GM19395 (cell line): ENCODE data around the gene DCLRE1C.
"Not testable (repeated sequence)": the region's sequence is repeated elsewhere in the genome, so short reads cannot be mapped to it uniquely, and the experiment has no call there.

ENCODE experiments used
- ATAC-seq: cut with Tn5 transposase; IDR thresholded peaks from one replicate; pipeline ENCODE4 v1.9.1; 2021; ENCODE audit warnings: mild to moderate bottlenecking, moderate library complexity; ENCODE audit not compliant: unreplicated experiment

The DCLRE1C gene

DNA sequence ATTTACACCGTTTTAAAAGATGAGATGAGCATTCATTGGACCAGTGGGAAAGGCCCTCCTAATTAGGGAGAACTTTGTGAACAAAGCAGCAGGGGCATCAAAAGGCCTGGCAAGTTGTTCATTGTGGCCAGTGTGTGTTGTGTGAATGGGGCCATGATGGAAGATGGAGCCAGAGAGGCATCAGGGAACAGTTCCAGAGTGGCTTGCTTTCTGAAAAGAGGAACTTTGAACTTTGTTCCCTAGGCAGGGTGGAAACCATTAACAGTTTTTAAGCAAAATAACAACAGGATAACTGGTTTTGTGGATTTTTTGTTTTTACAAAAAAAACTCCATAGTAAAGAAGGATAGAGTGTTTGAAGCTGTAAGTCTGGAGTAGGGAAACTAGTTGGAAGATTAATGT lies 62.7 kb downstream of the DCLRE1C start:
- no peak for ATAC-seq

DNA sequence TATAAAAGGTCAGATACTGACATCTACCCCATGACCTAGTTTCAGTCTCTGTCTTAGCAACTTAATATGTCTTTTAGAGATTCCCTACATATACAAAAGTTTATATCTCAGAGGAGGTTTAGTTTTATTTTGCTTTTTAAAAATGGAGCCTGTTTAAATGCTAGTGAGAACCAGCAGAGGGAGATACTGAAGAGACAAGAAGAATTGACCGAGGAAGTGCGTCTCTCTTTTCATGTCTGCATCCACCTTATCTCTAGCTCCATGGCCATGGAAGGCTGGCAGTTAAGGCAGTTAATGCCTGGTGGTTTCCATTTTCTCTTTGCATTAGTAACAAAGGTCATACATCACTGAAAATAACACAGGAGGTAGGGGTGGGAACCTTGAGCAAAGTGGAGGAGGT lies 64.6 kb downstream of the DCLRE1C start:
- ATAC-seq = no peak

DNA sequence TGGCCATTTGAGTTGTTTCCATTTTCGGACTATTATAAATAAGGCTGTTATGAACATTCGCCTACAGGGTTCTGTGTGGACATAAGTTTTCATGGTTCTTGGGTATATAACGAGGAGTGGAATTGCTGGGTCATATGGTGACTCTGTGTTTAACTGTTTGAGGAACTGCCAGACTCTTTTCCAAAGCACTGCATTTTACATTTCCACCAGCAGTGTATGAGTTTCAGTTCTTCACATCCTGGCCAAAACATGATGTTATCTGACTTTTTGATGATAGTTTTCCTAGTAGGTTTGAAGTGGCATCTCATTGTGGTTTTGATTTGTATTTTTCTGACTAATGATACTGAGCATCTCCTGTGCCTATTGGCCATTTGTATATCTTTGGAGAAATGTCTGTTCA lies 69.8 kb downstream of the DCLRE1C start:
- no peak for ATAC-seq

DNA sequence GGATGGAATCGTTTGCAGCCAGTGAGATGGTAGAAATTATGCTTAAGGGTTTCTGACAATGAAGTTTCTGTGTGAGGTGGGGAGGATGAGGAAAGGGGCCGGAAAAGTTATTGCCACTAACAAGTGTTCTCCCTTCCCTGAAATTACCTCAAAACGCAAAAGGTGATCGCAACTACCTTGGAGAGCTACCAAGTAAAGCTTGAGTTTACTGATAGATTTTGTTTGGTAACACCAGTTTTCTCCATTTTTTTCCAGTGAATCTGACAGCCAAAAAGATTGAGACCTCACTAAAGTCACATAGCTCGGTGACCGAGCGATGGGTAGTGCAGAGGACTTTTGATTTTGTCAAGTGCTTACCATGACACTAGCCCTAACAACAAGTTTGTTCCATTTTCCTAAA lies 73.7 kb downstream of the DCLRE1C start:
- no peak for ATAC-seq

DNA sequence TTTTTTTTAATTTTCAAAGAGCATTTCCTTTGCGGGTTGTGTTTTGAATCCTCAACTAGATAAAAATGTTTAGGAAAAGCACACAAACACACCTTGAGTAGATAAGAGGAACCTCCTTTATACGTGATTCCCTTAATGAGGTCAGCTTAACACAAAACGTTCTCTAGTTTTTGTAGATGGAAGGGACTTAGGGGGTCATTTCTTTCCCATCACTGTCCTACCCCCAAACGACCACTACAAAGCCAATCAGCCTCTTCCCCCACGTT lies 74.0 kb downstream of the DCLRE1C start:
- ATAC-seq = no peak

DNA sequence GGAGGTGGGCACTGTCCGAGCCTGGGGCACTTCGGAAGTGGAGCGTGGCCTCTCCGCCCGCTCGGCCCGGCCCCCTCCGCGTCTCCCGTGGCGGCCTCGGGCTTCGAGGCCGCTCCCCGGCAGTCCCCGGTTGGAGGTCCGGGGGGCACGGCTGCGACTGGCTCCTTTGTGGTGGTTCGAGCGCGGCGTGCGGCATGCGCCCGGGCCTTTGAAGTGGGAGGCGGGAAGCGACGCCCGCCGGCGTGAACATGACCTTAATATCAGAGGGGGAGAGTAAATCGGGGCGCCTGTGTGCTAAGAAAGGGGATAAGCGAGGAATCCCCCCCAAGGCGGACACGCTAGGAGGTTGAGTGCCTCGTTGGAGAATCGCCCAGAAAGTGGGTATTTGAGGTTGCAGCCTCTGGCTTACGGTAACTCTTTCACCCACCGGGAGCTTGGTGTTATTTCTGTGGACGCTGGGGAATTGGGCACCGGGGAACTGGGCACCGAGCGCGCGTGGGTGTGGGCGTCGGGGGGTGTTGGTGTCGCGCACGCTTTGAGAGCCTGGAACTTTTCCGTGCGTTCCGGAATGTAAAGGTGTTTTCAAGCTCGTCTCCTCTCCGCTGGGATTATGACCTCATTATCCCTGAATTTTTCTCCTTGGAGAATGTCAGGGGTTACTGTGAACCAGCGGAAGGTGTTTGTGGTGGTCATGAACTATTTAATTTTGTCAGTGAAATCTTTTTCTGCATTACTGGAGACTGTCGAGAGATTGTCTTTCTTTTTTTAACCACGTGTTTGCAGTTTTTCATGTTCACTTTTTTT lies 74.6 kb downstream of the DCLRE1C start:
- peak; percentile 22 for ATAC-seq

DNA sequence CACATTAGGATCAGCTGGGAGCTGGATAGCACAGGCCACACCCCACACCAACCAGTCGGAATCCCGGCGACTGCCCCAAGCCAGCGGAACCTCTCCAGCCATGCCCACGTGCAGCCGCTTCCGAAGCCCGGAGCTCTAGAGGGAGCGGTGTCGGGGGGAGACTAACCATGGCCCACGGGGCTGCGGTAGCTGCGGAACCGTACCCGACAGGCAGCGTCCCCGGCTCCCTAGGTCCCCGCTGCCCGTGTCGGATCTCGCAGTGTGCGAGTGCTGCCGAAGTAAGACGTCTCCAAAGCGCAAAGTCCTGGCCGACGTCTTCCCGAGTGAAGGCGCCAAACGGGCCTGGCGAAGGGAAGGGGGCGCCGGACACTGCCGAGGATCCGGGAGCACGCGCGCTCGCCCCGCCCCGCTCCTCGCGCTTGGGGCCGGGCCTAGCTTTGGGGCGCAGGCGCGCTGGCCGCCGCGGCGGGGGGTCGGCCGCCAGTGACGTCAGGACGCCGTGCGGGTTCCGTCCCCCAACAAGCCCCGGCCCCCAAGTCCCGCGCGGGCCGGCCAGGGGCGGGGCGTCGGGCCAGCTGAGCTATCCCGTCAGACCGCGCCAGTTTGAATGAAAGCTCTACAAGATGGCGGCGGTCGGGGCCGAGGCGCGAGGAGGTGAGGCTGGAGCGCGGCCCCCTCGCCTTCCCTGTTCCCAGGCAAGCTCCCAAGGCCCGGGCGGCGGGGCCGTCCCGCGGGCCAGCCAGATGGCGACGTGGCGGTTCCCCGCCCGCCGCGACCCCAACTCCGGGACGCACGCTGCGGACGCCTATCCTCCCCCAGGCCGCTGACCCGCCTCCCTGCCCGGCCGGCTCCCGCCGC lies 75.4 kb downstream of the DCLRE1C start, which contains the start of gene SUV39H2:
Gene SUV39H2, plus strand, starts transcription at position 601 of the 858 bp plus-strand sequence. Its CDS starts 23 bp downstream, at position 624.
- peak; percentile 88 for ATAC-seq

DNA sequence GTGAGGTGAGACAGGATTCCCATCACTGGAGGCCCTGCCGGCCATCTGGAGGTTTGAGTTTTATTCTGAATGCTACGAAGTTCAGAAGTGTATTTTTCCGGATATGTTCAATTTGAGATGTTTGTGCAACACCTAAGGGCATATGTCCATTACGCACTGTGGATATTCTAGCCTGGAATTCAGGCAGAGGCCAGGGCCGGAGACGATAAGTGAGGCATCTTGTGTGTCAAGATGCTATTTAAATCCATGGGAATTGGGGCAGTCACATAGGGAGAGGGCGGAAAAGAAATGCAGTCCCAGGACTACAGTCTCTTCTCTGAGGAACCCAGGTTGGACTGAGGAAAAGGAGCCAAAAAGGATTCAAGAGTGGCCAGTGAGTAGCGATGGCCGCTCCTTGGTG lies 77.1 kb downstream of the DCLRE1C start:
- no peak for ATAC-seq

DNA sequence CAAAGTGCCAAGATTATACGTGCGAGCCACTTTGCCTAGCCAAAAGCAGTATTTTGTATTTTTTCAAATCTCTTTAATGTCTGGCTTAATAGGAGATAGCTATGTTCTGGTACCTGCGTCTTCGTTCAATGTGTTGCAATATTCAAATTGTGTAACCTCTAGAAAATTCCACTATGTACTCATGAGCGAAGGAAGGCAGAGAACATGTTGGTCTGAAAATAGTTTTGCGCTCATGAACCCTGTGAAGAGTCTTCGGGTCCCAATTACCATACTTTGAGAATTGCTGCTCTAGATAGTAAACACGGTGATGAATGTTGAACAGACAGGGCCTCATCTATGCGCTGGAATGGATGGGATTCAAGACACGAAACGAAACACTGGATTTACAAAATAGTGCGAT lies 78.0 kb downstream of the DCLRE1C start:
- no peak for ATAC-seq

DNA sequence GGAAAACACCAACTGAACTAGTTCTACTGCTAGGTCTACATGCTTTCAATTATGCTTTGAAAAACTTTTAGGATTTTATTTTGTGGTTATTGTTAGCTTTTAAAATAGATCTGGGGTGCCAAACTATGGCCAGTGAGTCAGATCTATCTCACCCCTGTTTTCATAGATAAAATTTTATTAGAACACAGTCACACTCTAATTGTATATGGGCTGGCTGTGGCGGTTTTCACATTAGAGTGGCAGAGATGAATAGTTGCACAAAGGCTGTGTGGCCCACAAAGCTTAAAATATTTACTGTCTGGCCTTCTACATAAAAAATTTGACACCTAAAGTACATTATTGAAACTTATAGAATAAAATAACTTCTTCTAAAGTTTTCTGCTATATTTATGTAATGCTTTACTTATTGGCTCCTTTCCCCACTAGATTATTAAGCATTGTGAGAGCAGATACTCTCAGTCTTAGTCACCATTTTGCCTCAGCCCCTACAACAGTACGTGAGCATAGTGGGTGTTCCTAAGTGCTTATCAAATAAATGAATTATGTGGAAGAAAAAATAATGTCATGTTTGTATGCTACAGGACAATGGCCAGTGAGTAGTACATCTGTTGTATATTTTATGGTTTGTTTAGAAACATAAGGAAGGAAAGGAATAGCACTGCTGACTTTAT lies 80.7 kb downstream of the DCLRE1C start:
- ATAC-seq = peak; percentile 59

DNA sequence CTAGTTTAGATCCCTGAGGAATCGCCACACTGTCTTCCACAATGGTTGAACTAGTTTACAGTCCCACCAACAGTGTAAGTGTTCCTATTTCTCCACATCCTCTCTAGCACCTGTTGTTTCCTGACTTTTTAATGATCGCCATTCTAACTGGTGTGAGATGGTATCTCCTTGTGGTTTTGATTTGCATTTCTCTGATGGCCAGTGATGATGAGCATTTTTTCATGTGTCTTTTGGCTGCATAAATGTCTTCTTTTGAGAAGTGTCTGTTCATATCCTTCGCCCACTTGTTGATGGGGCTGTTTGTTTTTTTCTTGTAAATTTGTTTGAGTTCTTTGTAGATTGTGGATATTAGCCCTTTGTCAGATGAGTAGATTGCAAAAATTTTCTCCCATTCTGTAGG lies 89.0 kb downstream of the DCLRE1C start:
- not testable (repeated sequence) for ATAC-seq

DNA sequence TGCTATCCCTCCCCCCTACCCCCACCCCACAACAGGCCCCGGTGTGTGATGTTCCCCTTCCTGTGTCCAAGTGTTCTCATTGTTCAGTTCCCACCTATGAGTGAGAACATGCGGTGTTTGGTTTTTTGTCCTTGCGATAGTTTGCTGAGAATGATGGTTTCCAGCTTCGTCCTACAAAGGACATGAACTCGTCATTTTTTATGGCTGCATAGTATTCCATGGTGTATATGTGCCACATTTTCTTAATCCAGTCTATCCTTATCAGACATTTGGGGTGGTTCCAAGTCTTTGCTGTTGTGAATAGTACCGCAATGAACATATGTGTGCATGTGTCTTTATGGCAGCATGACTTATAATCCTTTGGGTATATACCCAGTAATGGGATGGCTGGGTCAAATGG lies 89.4 kb downstream of the DCLRE1C start:
- ATAC-seq = not testable (repeated sequence)

DNA sequence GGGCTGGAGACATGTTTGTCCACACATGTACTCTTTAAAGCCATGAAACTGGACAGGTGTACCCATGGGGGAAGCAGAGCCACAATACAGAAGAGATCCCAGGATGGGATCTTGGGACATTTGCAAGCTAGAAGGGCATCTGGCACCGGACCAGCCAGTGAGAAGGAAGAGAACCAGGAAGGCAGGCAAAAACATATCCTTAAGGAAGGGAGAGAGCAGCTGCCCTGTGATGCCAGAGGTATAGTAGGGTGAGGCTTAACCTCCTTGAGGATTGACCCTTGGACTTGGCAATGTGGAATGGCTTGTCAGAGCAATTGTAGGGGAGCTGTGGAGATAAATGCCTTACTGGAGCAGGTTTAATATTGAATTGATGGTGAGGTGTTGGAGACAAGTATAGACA lies 93.1 kb downstream of the DCLRE1C start:
- ATAC-seq = no peak

DNA sequence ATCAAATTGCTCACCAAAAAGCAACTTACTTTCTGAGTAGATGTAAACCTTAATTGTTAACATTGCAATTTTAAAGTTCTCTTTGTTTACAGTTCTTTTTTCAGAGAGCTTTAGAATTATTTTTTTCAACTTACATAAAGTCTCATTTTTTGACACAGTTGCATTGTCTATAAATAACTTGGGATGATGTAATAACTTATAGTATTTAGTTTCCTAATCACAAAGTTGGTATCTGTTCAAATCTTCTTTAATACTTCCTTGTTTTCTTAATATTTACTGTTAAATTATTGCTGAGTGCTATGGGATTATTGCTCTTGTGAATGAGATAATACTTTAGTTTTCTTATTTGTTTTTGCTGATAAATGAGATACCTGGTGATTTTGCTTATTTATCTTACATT lies 94.1 kb downstream of the DCLRE1C start:
- ATAC-seq = no peak

DNA sequence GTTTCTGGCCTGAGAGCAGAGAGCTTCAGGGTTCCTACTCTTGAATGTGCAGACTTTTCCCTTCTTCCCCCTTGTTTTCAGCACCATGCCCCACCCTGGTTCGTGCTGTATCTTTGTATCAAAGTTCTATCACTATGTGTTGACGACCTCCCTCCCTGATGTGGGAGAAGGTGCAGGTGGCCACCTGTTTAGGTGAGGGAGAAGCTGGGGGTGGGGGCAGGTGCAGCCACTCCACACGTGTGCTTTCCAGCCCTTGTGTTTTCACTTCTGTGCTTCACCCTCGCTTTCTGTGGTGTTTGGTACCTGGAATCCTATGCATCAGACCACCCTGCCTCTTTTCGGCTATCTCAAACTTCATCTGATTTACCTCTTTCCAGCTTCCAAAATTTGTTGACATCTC lies 94.9 kb downstream of the DCLRE1C start:
- no peak for ATAC-seq

DNA sequence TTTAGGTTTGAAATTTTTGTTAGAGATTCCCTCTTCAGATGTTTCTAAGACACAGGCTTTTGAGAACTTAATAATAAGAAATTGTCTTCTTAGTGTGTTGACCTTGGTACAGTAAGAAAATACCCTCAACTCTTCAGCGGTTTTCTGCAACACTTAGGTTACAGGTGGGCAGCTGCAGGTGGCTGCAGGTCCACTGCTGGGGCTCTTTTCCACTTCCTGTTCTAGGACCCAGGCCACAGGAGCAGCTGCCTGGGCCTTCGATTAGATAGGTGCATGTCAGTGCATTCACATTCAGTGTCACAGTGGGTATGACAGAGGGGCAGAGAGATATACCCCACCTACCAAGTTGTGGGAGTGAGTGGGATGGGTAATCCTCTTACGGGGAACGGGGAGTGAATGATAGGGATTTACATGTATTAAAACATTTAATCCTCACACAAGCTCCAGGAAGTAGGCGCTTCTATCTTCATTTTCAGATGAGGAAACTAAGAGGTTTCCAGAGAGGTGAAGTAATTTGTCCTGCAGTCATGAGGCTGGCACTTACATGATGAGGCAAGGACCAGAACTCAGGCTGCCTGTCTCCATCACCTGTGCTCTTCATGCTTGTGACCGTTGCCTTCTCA lies 95.4 kb downstream of the DCLRE1C start:
- ATAC-seq = no peak

DNA sequence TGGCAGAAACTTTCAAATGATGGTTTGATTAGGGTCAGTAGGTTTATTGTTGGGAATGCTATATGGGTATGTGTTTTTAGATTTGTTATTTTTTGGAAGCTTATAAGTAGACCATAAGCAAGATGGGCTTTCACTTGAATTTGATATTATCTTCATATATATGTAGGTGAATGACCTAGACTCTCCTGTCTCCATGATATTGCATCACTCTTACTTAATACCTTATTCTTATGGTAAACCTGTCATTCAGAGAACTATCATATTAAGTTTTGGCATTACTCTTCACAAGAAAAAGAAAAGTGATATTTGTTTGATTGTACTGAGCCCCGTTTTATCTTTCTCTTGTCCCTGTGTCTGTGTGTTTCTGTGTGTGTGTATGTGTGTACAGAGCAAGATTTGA lies 98.4 kb downstream of the DCLRE1C start:
- ATAC-seq = no peak

DNA sequence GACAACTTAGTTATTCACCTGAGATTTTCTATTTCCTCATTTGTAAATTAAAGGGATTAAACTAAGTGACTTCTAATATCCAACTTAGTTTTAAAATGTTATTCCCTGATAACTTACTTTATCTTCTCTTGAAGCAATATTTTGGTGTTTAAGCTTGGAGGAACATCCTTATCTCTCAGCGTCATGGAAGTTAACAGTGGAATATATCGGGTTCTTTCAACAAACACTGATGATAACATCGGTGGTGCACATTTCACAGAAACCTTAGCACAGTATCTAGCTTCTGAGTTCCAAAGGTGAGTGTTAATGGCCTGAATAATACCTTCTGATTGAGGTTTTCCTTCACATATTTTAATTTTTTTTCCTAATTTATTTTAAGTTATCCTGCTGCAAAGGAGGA lies 101.7 kb downstream of the DCLRE1C start:
- no peak for ATAC-seq
